Mammary epithelial cell (primary cell): ENCODE measurements around the gene SKA2.

ENCODE experiments used
- CTCF ChIP-seq, 2 donors: IDR thresholded peaks in 1 of 2; conservative IDR thresholded peaks in 1 of 2; 2 replicates each; pipeline ENCODE4 v1.5.1; 2011 to 2012; ENCODE audit warnings: inconsistent platforms in 2 of 2, low read length in 2 of 2, mild to moderate bottlenecking in 2 of 2, control low read depth in 1 of 2, low read depth in 1 of 2; ENCODE audit not compliant: insufficient read depth in 1 of 2; ENCODE audit errors: extremely low read depth in 1 of 2
- EZH2 ChIP-seq: IDR thresholded peaks from 2 replicates; pipeline ENCODE4 v1.6.1; 2012; ENCODE audit warnings: low read length, inconsistent platforms, borderline replicate concordance

GRCh38 chr17:59167571-59168001, 12.6 kb upstream of the SKA2 start:
- TF ChIP-seq CTCF (conservative IDR thresholded peaks at IDR 0.05 in 1 of 2, IDR thresholded peaks at IDR 0.05 in 1 of 2; ENCODE audit: extremely low read depth in 1 of 2, insufficient read depth in 1 of 2, low read depth in 1 of 2, low read length in 2 of 2) (no peak), EZH2 (no peak)
